Amniotic stem cell (primary cell): ENCODE results near the gene SMC1B.
"Not testable (repeated sequence)": the region's sequence is repeated elsewhere in the genome, so short reads cannot be mapped to it uniquely, and the experiment has no call there.

ENCODE experiments used
- DNase-seq: peaks from one replicate; lab custom pipeline; 2025; lab: John Stamatoyannopoulos, UW

Gene SMC1B

GRCh38 chr22:45421349-45422055, 8.1 kb upstream of the SMC1B start:
- DNase-seq = no peak

- no peak for DNase-seq
These were observed 7.1 kb upstream of the SMC1B start for GRCh38 chr22:45420539-45420938.

GRCh38 chr22:45420011-45420410, 6.6 kb upstream of the SMC1B start:
- DNase-seq = no peak

GRCh38 chr22:45418770-45419138, 5.4 kb upstream of the SMC1B start:
- no peak for DNase-seq

- no peak for DNase-seq
These were observed 4.8 kb upstream of the SMC1B start for GRCh38 chr22:45418056-45418769.

- DNase-seq = no peak
These were observed 409 bp downstream of the SMC1B start for GRCh38 chr22:45413013-45413367.

- DNase-seq = no peak
These were observed 5.6 kb downstream of the SMC1B start for GRCh38 chr22:45407793-45408192.

GRCh38 chr22:45402466-45402985, 10.9 kb downstream of the SMC1B start:
- no peak for DNase-seq

GRCh38 chr22:45399712-45400445, 13.5 kb downstream of the SMC1B start:
- DNase-seq = no peak

- no peak for DNase-seq
These were observed 15.2 kb downstream of the SMC1B start for GRCh38 chr22:45398214-45398613.

GRCh38 chr22:45397806-45398205, 15.6 kb downstream of the SMC1B start:
- DNase-seq = no peak

- no peak for DNase-seq
These were observed 23.9 kb downstream of the SMC1B start for GRCh38 chr22:45389546-45389945.

- DNase-seq = no peak
These were observed 32.1 kb downstream of the SMC1B start for GRCh38 chr22:45381348-45381747.

- no peak for DNase-seq
These were observed 36.7 kb downstream of the SMC1B start for GRCh38 chr22:45376703-45377102.

GRCh38 chr22:45376009-45376408, 37.4 kb downstream of the SMC1B start:
- DNase-seq = no peak

- DNase-seq = not testable (repeated sequence)
These were observed 39.8 kb downstream of the SMC1B start for GRCh38 chr22:45373592-45373991.

- no peak for DNase-seq
These were observed 46.7 kb downstream of the SMC1B start for GRCh38 chr22:45366713-45367112.

GRCh38 chr22:45359627-45360026, 53.8 kb downstream of the SMC1B start:
- no peak for DNase-seq

GRCh38 chr22:45358127-45358526, 55.3 kb downstream of the SMC1B start:
- no peak for DNase-seq

GRCh38 chr22:45357490-45357889, 55.9 kb downstream of the SMC1B start:
- no peak for DNase-seq

GRCh38 chr22:45353786-45354185, 59.6 kb downstream of the SMC1B start:
- no peak for DNase-seq

- DNase-seq = not testable (repeated sequence)
These were observed 60.6 kb downstream of the SMC1B start for GRCh38 chr22:45352757-45353156.

GRCh38 chr22:45351956-45352355, 61.4 kb downstream of the SMC1B start:
- no peak for DNase-seq
